ENCODE measurements around the gene CEACAM18.

- TF ChIP-seq CTCF (IDR thresholded peaks at IDR 0.05) = no peak
- no peak for TF ChIP-seq POLR2AphosphoS5 (IDR thresholded peaks at IDR 0.05)
These were observed 53.3 kb downstream of the CEACAM18 start, which contains the start of gene SIGLEC6 for GRCh38 chr19:51531349-51532315.

All from gastroesophageal sphincter (tissue), 3 donors.